Cortex of kidney (tissue), 1 donor: ENCODE measurements around the gene CRADD.

Experiments
- DNase-seq: peaks from one replicate; lab custom pipeline; 2025; lab: John Stamatoyannopoulos, UW

The CRADD gene

GRCh38 chr12:93939641-93940325 is 262.6 kb downstream of the CRADD start:
- no peak for DNase-seq

GRCh38 chr12:93943780-93944179 is 266.6 kb downstream of the CRADD start:
- no peak for DNase-seq

GRCh38 chr12:93944201-93944600 is 267.0 kb downstream of the CRADD start:
- DNase-seq, result no peak
